Mesendoderm (in vitro differentiated cells): ENCODE results near the gene FBP2.

Experiments used
- DNase-seq: peaks from one replicate; pipeline ENCODE4 v3.0.0; 2013
- H2AK5ac ChIP-seq: 2 replicates; pipeline ENCODE4 v1.6.1; 2013; ENCODE audit warnings: low read length, inconsistent platforms
- H2BK120ac ChIP-seq: 2 replicates; pipeline ENCODE4 v1.6.1; 2013; ENCODE audit warnings: low read depth, mild to moderate bottlenecking, low read length, moderate library complexity, mixed read lengths
- H2BK15ac ChIP-seq: replicated peaks from 2 replicates; pipeline ENCODE4 v1.6.1; 2013; ENCODE audit warnings: low read depth, mild to moderate bottlenecking, moderate library complexity
- H2BK5ac ChIP-seq: 2 replicates; pipeline ENCODE4 v1.6.1; 2013; ENCODE audit warnings: low read length, inconsistent platforms
- H3K18ac ChIP-seq: 2 replicates; pipeline ENCODE4 v1.6.1; 2013; ENCODE audit warnings: mild to moderate bottlenecking, low read length, mixed read lengths
- H3K23ac ChIP-seq: one replicate; pipeline ENCODE4 v1.6.1; 2013; ENCODE audit warnings: low read length
- H3K27ac ChIP-seq: 2 replicates; pipeline ENCODE4 v1.5.1; 2013; ENCODE audit warnings: low read depth, mild to moderate bottlenecking, inconsistent platforms, low read length, moderate library complexity
- H3K27me3 ChIP-seq: 2 replicates; pipeline ENCODE4 v1.6.1; 2013; ENCODE audit warnings: low read length, control low read depth, mild to moderate bottlenecking, inconsistent platforms; ENCODE audit not compliant: insufficient read depth, poor library complexity
- H3K36me3 ChIP-seq: 2 replicates; pipeline ENCODE4 v1.6.1; 2013; ENCODE audit warnings: low read length, inconsistent platforms; ENCODE audit not compliant: control insufficient read depth, insufficient read depth
- H3K4ac ChIP-seq: one replicate; pipeline ENCODE4 v1.6.1; 2013; ENCODE audit warnings: low read depth, mild to moderate bottlenecking, low read length, moderate library complexity
- H3K4me1 ChIP-seq: 2 replicates; pipeline ENCODE4 v1.6.1; 2013; ENCODE audit warnings: low read depth, low read length, inconsistent platforms; ENCODE audit not compliant: control insufficient read depth
- H3K4me2 ChIP-seq: 2 replicates; pipeline ENCODE4 v1.6.1; 2013; ENCODE audit warnings: low read length
- H3K4me3 ChIP-seq: 2 replicates; pipeline ENCODE4 v1.5.1; 2013; ENCODE audit warnings: mild to moderate bottlenecking, low read length
- H3K56ac ChIP-seq: one replicate; pipeline ENCODE4 v1.6.1; 2013; ENCODE audit warnings: low read length
- H3K79me1 ChIP-seq: 2 replicates; pipeline ENCODE4 v1.6.1; 2013; ENCODE audit warnings: low read length, inconsistent platforms
- H3K79me2 ChIP-seq: 2 replicates; pipeline ENCODE4 v1.6.1; 2013; ENCODE audit warnings: mild to moderate bottlenecking, low read length; ENCODE audit not compliant: control insufficient read depth, insufficient read depth
- H3K9ac ChIP-seq: 2 replicates; pipeline ENCODE4 v1.6.1; 2013; ENCODE audit warnings: low read length, inconsistent platforms
- H4K5ac ChIP-seq: one replicate; pipeline ENCODE4 v1.6.1; 2013; ENCODE audit warnings: low read length
- H4K8ac ChIP-seq: one replicate; pipeline ENCODE4 v1.6.1; 2013; ENCODE audit warnings: low read depth, mild to moderate bottlenecking, control low read depth, low read length, moderate library complexity
- WGBS: extraction: QIAGEN DNeasy Blood & Tissue Kit; methylation state at CpG from one replicate; pipeline ENCODE4 v1.1.7; 2013; ENCODE audit warnings: low lambda C conversion rate, missing lambda C conversion rate; ENCODE audit not compliant: insufficient coverage; ENCODE audit errors: extremely low coverage; 5-methylcytosine and 5-hydroxymethylcytosine counted together

The FBP2 gene

DNA sequence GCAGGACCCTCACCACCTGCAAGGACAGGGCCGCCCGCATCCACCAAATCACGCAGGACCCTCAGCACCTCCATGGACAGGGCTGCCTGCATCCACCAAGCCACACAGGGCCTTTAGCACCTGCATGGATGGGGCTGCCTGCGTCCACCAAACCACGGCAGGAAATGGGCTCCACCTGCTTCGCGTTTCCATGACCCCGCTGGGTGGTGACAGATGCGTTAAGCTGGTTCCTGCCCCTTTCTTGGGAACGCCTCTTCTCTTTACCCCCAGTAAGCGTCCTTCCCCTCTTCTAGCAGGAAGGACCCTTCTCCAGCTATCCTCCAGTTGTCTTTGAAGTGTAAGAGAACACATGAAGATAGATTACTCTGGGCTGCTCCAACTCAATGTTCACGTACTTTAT is 32.2 kb upstream of the FBP2 start:
- H3K27me3 ChIP-seq, result no peaks in the 10 kb centered on the region
- no peak overlapping the region for H2AK5ac ChIP-seq
- WGBS, result no CpG with 5 or more reads among the region's 12 CpGs
- H4K5ac ChIP-seq, result no peak overlapping the region
- no peak overlapping the region for H2BK5ac ChIP-seq
- H2BK15ac ChIP-seq, result no peak overlapping the region
- no peak for DNase-seq
- H3K4me2 ChIP-seq, result no peak overlapping the region
- H3K4me3 ChIP-seq, result no peak overlapping the region
- H3K79me1 ChIP-seq, result no peaks in the 10 kb centered on the region
- H4K8ac ChIP-seq, result no peak overlapping the region
- H3K18ac ChIP-seq, result no peak overlapping the region
- H3K23ac ChIP-seq, result no peak overlapping the region
- H3K27ac ChIP-seq, result no peak overlapping the region
- H3K4me1 ChIP-seq, result peaks cover 2% of the 10 kb centered on the region
- H3K9ac ChIP-seq, result no peak overlapping the region
- H3K4ac ChIP-seq, result no peak overlapping the region
- no peak overlapping the region for H2BK120ac ChIP-seq
- no peaks in the 10 kb centered on the region for H3K79me2 ChIP-seq
- H3K56ac ChIP-seq, result no peak overlapping the region
- no peaks in the 10 kb centered on the region for H3K36me3 ChIP-seq

DNA sequence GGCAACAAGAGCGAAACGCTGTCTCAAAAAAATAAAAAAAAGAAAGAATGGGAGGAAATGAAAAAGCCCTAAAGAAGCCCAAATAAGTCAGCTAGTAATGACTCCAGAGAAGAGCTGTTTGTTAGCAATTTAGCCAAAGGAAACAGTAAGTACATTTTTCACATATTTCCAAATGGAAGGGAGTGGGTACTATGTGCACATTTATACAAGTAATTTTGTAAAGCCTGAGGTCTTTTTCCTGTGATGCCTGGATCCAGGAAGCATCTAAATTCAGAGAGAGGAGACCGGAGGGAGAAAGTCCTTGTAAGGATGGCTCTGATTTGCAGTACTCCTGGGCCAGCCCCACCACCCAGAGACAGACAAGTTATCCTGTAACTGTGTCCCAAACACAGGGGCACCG is 31.0 kb upstream of the FBP2 start:
- H2AK5ac ChIP-seq, result no peak overlapping the region
- no peak overlapping the region for H4K8ac ChIP-seq
- no peaks in the 10 kb centered on the region for H3K79me2 ChIP-seq
- no peak overlapping the region for H3K4me2 ChIP-seq
- WGBS, result no CpG with 5 or more reads among the region's 4 CpGs
- H3K4me1 ChIP-seq, result no peaks in the 10 kb centered on the region
- H3K27ac ChIP-seq, result no peak overlapping the region
- H2BK15ac ChIP-seq, result no peak overlapping the region
- no peaks in the 10 kb centered on the region for H3K79me1 ChIP-seq
- no peak overlapping the region for H3K23ac ChIP-seq
- no peak overlapping the region for H3K9ac ChIP-seq
- H2BK5ac ChIP-seq, result no peak overlapping the region
- H3K36me3 ChIP-seq, result no peaks in the 10 kb centered on the region
- H3K18ac ChIP-seq, result no peak overlapping the region
- H4K5ac ChIP-seq, result no peak overlapping the region
- H3K4me3 ChIP-seq, result no peak overlapping the region
- H2BK120ac ChIP-seq, result no peak overlapping the region
- no peak for DNase-seq
- H3K56ac ChIP-seq, result no peak overlapping the region
- H3K27me3 ChIP-seq, result no peaks in the 10 kb centered on the region
- H3K4ac ChIP-seq, result no peak overlapping the region

- H3K18ac ChIP-seq, result no peak overlapping the region
- H3K4me3 ChIP-seq, result no peak overlapping the region
- no peaks in the 10 kb centered on the region for H3K4me1 ChIP-seq
- no peak overlapping the region for H3K4ac ChIP-seq
- H2AK5ac ChIP-seq, result no peak overlapping the region
- WGBS, result no CpG with 5 or more reads among the region's 9 CpGs
- no peaks in the 10 kb centered on the region for H3K36me3 ChIP-seq
- no peaks in the 10 kb centered on the region for H3K79me2 ChIP-seq
- H3K9ac ChIP-seq, result no peak overlapping the region
- no peak overlapping the region for H3K23ac ChIP-seq
- H2BK120ac ChIP-seq, result no peak overlapping the region
- H3K79me1 ChIP-seq, result no peaks in the 10 kb centered on the region
- H3K27me3 ChIP-seq, result no peaks in the 10 kb centered on the region
- no peak overlapping the region for H3K4me2 ChIP-seq
- no peak overlapping the region for H3K27ac ChIP-seq
- H2BK15ac ChIP-seq, result no peak overlapping the region
- peak overlapping the region; percentile 25 for H3K56ac ChIP-seq
- H4K5ac ChIP-seq, result no peak overlapping the region
- DNase-seq, result peak; percentile 88
- H2BK5ac ChIP-seq, result no peak overlapping the region
- no peak overlapping the region for H4K8ac ChIP-seq
These were observed 29.6 kb upstream of the FBP2 start for GRCh38 chr9:94623253-94623652.

- no peak overlapping the region for H3K18ac ChIP-seq
- no peaks in the 10 kb centered on the region for H3K79me2 ChIP-seq
- H3K4me1 ChIP-seq, result no peaks in the 10 kb centered on the region
- no peaks in the 10 kb centered on the region for H3K79me1 ChIP-seq
- H2BK15ac ChIP-seq, result no peak overlapping the region
- H3K4me3 ChIP-seq, result no peak overlapping the region
- no peak overlapping the region for H3K56ac ChIP-seq
- H3K4me2 ChIP-seq, result no peak overlapping the region
- H3K36me3 ChIP-seq, result no peaks in the 10 kb centered on the region
- H2BK120ac ChIP-seq, result no peak overlapping the region
- no peak overlapping the region for H3K23ac ChIP-seq
- no peak for DNase-seq
- H2AK5ac ChIP-seq, result no peak overlapping the region
- H3K27me3 ChIP-seq, result no peaks in the 10 kb centered on the region
- no peak overlapping the region for H3K4ac ChIP-seq
- no peak overlapping the region for H3K27ac ChIP-seq
- no CpG with 5 or more reads among the region's 19 CpGs for WGBS
- H4K8ac ChIP-seq, result no peak overlapping the region
- H4K5ac ChIP-seq, result no peak overlapping the region
- no peak overlapping the region for H3K9ac ChIP-seq
- H2BK5ac ChIP-seq, result no peak overlapping the region
These were observed 28.6 kb upstream of the FBP2 start for GRCh38 chr9:94622087-94622800.

GRCh38 chr9:94619026-94619425 is 25.4 kb upstream of the FBP2 start:
- Histone ChIP-seq H3K4ac (no peak overlapping the region), H3K18ac (no peak overlapping the region), H3K27ac (no peak overlapping the region), H2BK15ac (no peak overlapping the region), H4K8ac (no peak overlapping the region), H3K79me1 (no peaks in the 10 kb centered on the region), H3K4me2 (no peak overlapping the region), H3K23ac (no peak overlapping the region), H2BK120ac (no peak overlapping the region), H3K4me1 (no peaks in the 10 kb centered on the region), H2BK5ac (no peak overlapping the region), H4K5ac (no peak overlapping the region), H3K27me3 (no peaks in the 10 kb centered on the region), H2AK5ac (no peak overlapping the region), H3K4me3 (no peak overlapping the region), H3K56ac (no peak overlapping the region), H3K9ac (no peak overlapping the region), H3K36me3 (no peaks in the 10 kb centered on the region), H3K79me2 (no peaks in the 10 kb centered on the region)
- WGBS, result no CpG with 5 or more reads among the region's 4 CpGs
- no peak for DNase-seq

DNA sequence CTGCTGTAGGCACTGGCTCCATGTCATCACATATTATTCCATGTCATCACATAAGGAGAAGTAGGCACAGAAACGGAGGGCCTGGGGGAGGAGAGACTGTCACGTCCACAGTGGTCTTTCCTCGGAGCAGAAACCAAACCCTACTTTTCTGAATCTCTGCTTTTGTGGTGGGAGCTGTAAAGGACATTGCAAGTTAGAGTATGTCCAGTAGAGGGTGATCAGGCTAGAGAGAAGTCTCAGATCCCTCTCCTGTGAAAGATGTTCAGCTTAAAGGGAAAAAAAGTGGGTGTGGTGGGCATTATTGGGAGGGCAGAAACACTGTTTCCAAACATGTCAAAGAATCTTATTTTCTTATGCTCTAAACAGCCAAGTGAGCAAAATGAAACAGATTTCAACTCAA is 19.4 kb upstream of the FBP2 start:
- no peak overlapping the region for H2BK120ac ChIP-seq
- H3K36me3 ChIP-seq, result no peaks in the 10 kb centered on the region
- no peak overlapping the region for H2AK5ac ChIP-seq
- no peak overlapping the region for H2BK5ac ChIP-seq
- no peak overlapping the region for H3K4ac ChIP-seq
- H3K18ac ChIP-seq, result no peak overlapping the region
- H3K4me1 ChIP-seq, result peaks cover 2% of the 10 kb centered on the region
- DNase-seq, result peak; percentile 24
- no peaks in the 10 kb centered on the region for H3K79me2 ChIP-seq
- H3K9ac ChIP-seq, result no peak overlapping the region
- no peak overlapping the region for H3K56ac ChIP-seq
- H3K27ac ChIP-seq, result no peak overlapping the region
- H4K5ac ChIP-seq, result no peak overlapping the region
- H2BK15ac ChIP-seq, result no peak overlapping the region
- H3K4me3 ChIP-seq, result no peak overlapping the region
- no peak overlapping the region for H4K8ac ChIP-seq
- no peaks in the 10 kb centered on the region for H3K79me1 ChIP-seq
- H3K4me2 ChIP-seq, result no peak overlapping the region
- no CpG with 5 or more reads among the region's 3 CpGs for WGBS
- no peaks in the 10 kb centered on the region for H3K27me3 ChIP-seq
- no peak overlapping the region for H3K23ac ChIP-seq
